Ovary (tissue), 9 donors: Measurements from ENCODE around the gene APEH. TPM values are rescaled to one million over a fixed set of nuclear protein-coding genes. Genes with fewer than 3 reads are reported as not detected.

Source experiments
- DNase-seq, 5 donors: peaks; one replicate each; pipeline ENCODE4 v3.0.0-alpha.2; 2019 to 2020
- H3K27ac ChIP-seq, 2 donors: fragments of 200-600 bp; one replicate each; pipeline versions ENCODE4 v1.5.1 to v1.8.0; 2019 to 2022
- H3K27me3 ChIP-seq: fragments of 200-600 bp; one replicate; pipeline ENCODE4 v1.8.0; 2022
- H3K36me3 ChIP-seq: fragments of 200-600 bp; sonication (generic); one replicate; pipeline ENCODE4 v1.5.1; 2019
- H3K4me1 ChIP-seq: one replicate; pipeline ENCODE4 v1.8.1; 2013; ENCODE audit warnings: mild to moderate bottlenecking, moderate library complexity; ENCODE audit not compliant: insufficient read depth
- H3K4me3 ChIP-seq: fragments of 200-600 bp; sonication (generic); one replicate; pipeline ENCODE4 v1.5.1; 2017
- H3K9me3 ChIP-seq, 2 donors: fragments of 200-600 bp in 1 of 2; sonication (generic) in 1 of 2; one replicate each; pipeline versions ENCODE4 v1.5.1 to v1.8.1; 2013 to 2019; ENCODE audit warnings: mild to moderate bottlenecking in 1 of 2, moderate library complexity in 1 of 2
- CTCF ChIP-seq, 3 donors: fragments of 450-650 bp in 2 of 3; fragments of 200-600 bp in 1 of 3; IDR thresholded peaks; one replicate each; pipeline versions ENCODE4 v1.5.1 to v1.8.0; 2016 to 2022; ENCODE audit warnings: antibody characterized with exemption in 3 of 3, mild to moderate bottlenecking in 1 of 3
- EP300 ChIP-seq: sonication (generic); formaldehyde crosslinking; IDR thresholded peaks from one replicate; pipeline ENCODE4 v1.6.1; 2017; ENCODE audit warnings: antibody characterized with exemption
- POLR2A ChIP-seq: fragments of 450-650 bp; IDR thresholded peaks from one replicate; pipeline ENCODE4 v1.6.1; 2017; ENCODE audit warnings: antibody characterized with exemption, mild to moderate bottlenecking, moderate library complexity
- WGBS, 3 donors: extraction: QIAGEN DNeasy Blood & Tissue Kit in 1 of 3; methylation state at CpG; one replicate each; pipeline versions ENCODE4 v1.1.5 to v1.1.7; 2013 to 2017; 5-methylcytosine and 5-hydroxymethylcytosine counted together
- intact Hi-C, 4 donors: fragments of 100-400 bp; cut with DNase I; formaldehyde crosslinking; loops; one replicate each; pipeline versions ENCODE4 v1.11.0 to v1.15.1; 2022 to 2023
- polyA plus RNA-seq, 2 donors: library from polyadenylated mRNA; stranded (reverse); fragments of 200-250 nt in 1 of 2; fragments of 350-450 nt in 1 of 2; fragmentation: Illumina TruSeq in 1 of 2; extraction: RNeasy Lipid Tissue Mini Kit (QIAGEN cat#74804) in 1 of 2; gene quantifications; one replicate each; pipeline ENCODE4 v1.2.3, GENCODE V29; 2013 to 2014
- total RNA-seq, 7 donors: library from RNA; depleted of rRNA in 2 of 7; stranded (reverse); fragments of >200 nt in 2 of 7; fragmentation: NEBNext Ultra II Directional in 3 of 7; extraction: Animal tissue kit (Norgen Biotek cat#: 25700) in 3 of 7; gene quantifications; one replicate each; pipeline versions ENCODE4 v1.1.0 to v1.2.4, GENCODE V29; 2016 to 2023
- donor health status: DM: no; HTN: no; CAD: no; lungs with moderate emphysema.
- donor health status: DM: no; HTN: no; CAD: no.
- donor health status: Bipolar disorder and iron deficiency.
- donor health status: DM: yes; HTN: yes; CAD: no.
- donor health status: DM: no; HTN: no; CAD: no.
- donor health status: DM: yes; HTN: yes; CAD: no.

Gene APEH
- total and polyA plus RNA-seq, 9 donors = 33.7 to 90.9 (median 60.6) TPM

GRCh38 chr3:49626796-49627195, 47.4 kb upstream of the APEH start:
- no peaks in the 10 kb centered on the region for H3K27me3 ChIP-seq
- intact Hi-C loops = no loop called here
- no peak overlapping the region for H3K27ac ChIP-seq
- no peaks in the 10 kb centered on the region for H3K4me1 ChIP-seq
- H3K36me3 ChIP-seq = no peaks in the 10 kb centered on the region
- no peak for DNase-seq
- no peak overlapping the region for H3K4me3 ChIP-seq
- H3K9me3 ChIP-seq = no peaks in the 10 kb centered on the region
- 64 to 83% (median 76%) methylated on average over 1 of the region's 1 CpG for whole genome bisulfite sequencing, 3 donors
- no peak for TF ChIP-seq EP300
- TF ChIP-seq CTCF (IDR thresholded peaks at IDR 0.05) = no peak
- TF ChIP-seq POLR2A = no peak

DNA sequence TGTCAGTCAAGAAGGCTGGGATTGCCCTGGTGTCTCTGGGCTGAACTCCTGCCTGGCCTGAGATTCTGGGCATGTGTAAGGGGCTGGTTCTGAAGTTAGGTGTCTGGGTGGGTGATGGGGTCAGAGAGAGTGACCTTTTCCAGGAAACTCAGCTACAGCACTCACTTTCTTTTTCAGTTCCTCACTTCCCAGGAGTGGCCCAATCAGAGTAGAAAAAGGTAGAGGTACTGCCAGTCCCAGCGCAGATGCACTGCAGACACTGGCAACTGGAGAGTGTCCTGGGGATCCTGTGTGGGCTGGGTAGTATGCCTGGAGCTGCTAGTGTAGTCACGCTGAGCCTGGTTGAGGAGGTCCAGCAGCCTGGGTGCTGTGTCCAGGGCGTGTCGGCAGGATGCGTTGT, 46.5 kb upstream of the APEH start:
- 90 to 95% (median 92%) methylated on average over 5 of the region's 5 CpGs for WGBS, 3 donors
- Histone ChIP-seq H3K9me3 (no peaks in the 10 kb centered on the region), H3K4me1 (no peaks in the 10 kb centered on the region), H3K36me3 (no peaks in the 10 kb centered on the region), H3K27me3 (no peaks in the 10 kb centered on the region), H3K27ac (no peak overlapping the region), H3K4me3 (no peak overlapping the region)
- TF ChIP-seq POLR2A (no peak), EP300 (no peak), CTCF (IDR thresholded peaks at IDR 0.05) (no peak)
- DNase-seq = no peak
- intact Hi-C loops = no loop called here

- intact Hi-C loops = no loop called here
- Histone ChIP-seq H3K4me3 (no peak overlapping the region), H3K36me3 (no peaks in the 10 kb centered on the region), H3K4me1 (no peaks in the 10 kb centered on the region), H3K27me3 (no peaks in the 10 kb centered on the region), H3K9me3 (no peaks in the 10 kb centered on the region), H3K27ac (no peak overlapping the region)
- 85 to 94% (median 89%) methylated on average over 2 of the region's 2 CpGs for WGBS, 3 donors
- TF ChIP-seq CTCF (IDR thresholded peaks at IDR 0.05) = no peak
- TF ChIP-seq EP300 = no peak
- TF ChIP-seq POLR2A = no peak
- DNase-seq = no peak
These were observed 45.9 kb upstream of the APEH start for GRCh38 chr3:49628249-49628648.

DNA sequence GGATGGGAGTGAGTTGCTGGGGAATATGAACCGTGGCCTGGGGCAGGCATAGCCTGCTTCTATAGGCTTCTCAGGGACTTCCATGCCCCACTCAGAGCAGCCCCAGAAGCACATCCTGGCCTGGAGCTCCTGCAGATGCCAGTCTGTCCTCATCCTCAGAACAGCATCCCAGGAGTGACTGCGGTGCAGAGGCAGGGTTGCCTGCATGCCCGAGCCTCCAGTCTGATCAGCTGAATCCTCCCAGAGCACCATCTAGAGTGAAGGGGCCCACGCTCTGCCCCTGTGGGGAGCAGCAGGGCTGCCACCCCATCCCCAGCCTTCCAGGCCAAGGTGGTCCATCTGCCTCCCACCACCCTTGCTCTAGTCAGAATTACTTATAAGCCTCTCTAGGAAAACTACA, 44.7 kb upstream of the APEH start:
- intact Hi-C loops = no loop called here
- Histone ChIP-seq H3K27me3 (no peaks in the 10 kb centered on the region), H3K27ac (no peak overlapping the region), H3K9me3 (no peaks in the 10 kb centered on the region), H3K36me3 (no peaks in the 10 kb centered on the region), H3K4me3 (no peak overlapping the region), H3K4me1 (no peaks in the 10 kb centered on the region)
- no peak for TF ChIP-seq POLR2A
- TF ChIP-seq EP300 = no peak
- TF ChIP-seq CTCF (IDR thresholded peaks at IDR 0.05) = no peak
- DNase-seq = no peak
- 74 to 88% (median 85%) methylated on average over 4 of the region's 4 CpGs for WGBS, 3 donors

- no peak for DNase-seq
- 59 to 78% (median 63%) methylated on average over 6 of the region's 6 CpGs for WGBS, 3 donors
- Histone ChIP-seq H3K4me3 (no peak overlapping the region), H3K36me3 (no peaks in the 10 kb centered on the region), H3K27ac (no peak overlapping the region), H3K27me3 (no peaks in the 10 kb centered on the region), H3K4me1 (no peaks in the 10 kb centered on the region), H3K9me3 (no peaks in the 10 kb centered on the region)
- intact Hi-C loops = no loop called here
- no peak for TF ChIP-seq CTCF (IDR thresholded peaks at IDR 0.05)
- no peak for TF ChIP-seq EP300
- TF ChIP-seq POLR2A = no peak
These were observed 44.3 kb upstream of the APEH start for GRCh38 chr3:49629866-49630265.
